ENCODE data around the gene SLC44A4. TPM values are rescaled to one million over a fixed set of nuclear protein-coding genes. Genes with fewer than 3 reads are reported as not detected.

SLC44A4 gene
- total and polyA plus RNA-seq, 9 of the 15 experiments (the other 6 are each of a cell fraction or from before 2014, with no cell fraction given): 7.9 to 18.6 (median 11.2) TPM

GRCh38 chr6:31876357-31876756 is 2.4 kb downstream of the SLC44A4 start:
- Histone ChIP-seq H4K20me1 (replicated peaks; ENCODE audit: control insufficient read depth, insufficient read depth, low read length) (no peaks in the 10 kb centered on the region), H3K36me3 (ENCODE audit: control insufficient read depth, insufficient read depth, low read length) (peaks cover 20% of the 10 kb centered on the region; the same call in 2 of the 3 replicates), H3K79me2 (ENCODE audit: control insufficient read depth, insufficient read depth, low read length) (no peaks in the 10 kb centered on the region), H3K9me1 (ENCODE audit: control insufficient read depth, insufficient read depth, low read length) (no peaks in the 10 kb centered on the region), H3K4me1 (replicated peaks in 1 of 2; ENCODE audit: control insufficient read depth in 2 of 2, insufficient read depth in 2 of 2, low read length in 2 of 2) (peaks cover 0 to 28% of the 10 kb centered on the region in 2 experiments; a peak in 3 of 5 replicates), H3K4me2 (ENCODE audit: insufficient read depth, low read length) (no peak overlapping the region), H3K27ac (ENCODE audit: extremely low read depth, low read depth, low read length) (no peak overlapping the region), H3K9ac (ENCODE audit: insufficient read depth in 1 of 2, low read depth in 2 of 2, low read length in 2 of 2) (no peak overlapping the region; a peak in 1 of 4 replicates), H3K4me3 (no peak overlapping the region), H2AFZ (ENCODE audit: low read depth, low read length) (no peak overlapping the region), H3K27me3 (ENCODE audit: control insufficient read depth in 2 of 2, insufficient read depth in 2 of 2, low read length in 2 of 2) (no peaks in the 10 kb centered on the region), H3K9me3 (replicated peaks; ENCODE audit: control insufficient read depth, insufficient read depth, low read depth, low read length) (no peaks in the 10 kb centered on the region)
- POLR2A ChIA-PET: interaction anchor here (1.1 to 3.2 kb wide), 3 partner anchors 9 to 14 kb away, joined by 3 to 42 read pairs (median 3); partner anchors contain the start of gene NEU1
- ATAC-seq: no peak
- no peak for DNase-seq (ENCODE audit: extremely low read depth in 1 of 4, low spot score in 3 of 4)
- CTCF ChIA-PET (ENCODE audit: low intra/inter-chr PET ratio): no interaction called here
- in situ Hi-C loops (cut with MboI): no loop called here
- peak; percentile 23 for FAIRE-seq
- 54% methylated on average over 7 of the region's 7 CpGs for WGBS (ENCODE audit: insufficient coverage, low coverage, missing lambda C conversion rate)
- no TSS peak for BruUV-seq (replicated peaks)
- peak; percentile 91 for TF ChIP-seq ZNF121 (CRISPR knock-in tag; conservative IDR thresholded peaks at IDR 0.05)
- no peak for TF ChIP-seq HCFC1 (IDR thresholded peaks at IDR 0.05; ENCODE audit: low read depth, low read length)
- intact Hi-C loops (cut with micrococcal nuclease): no loop called here

GRCh38 chr6:31875877-31876276 is 2.9 kb downstream of the SLC44A4 start:
- Histone ChIP-seq H3K36me3 (ENCODE audit: control insufficient read depth, insufficient read depth, low read length) (peaks cover 15% of the 10 kb centered on the region; the same call in 2 of the 3 replicates), H3K9ac (ENCODE audit: insufficient read depth in 1 of 2, low read depth in 2 of 2, low read length in 2 of 2) (peak overlapping the region in 1 of 2 experiments; percentile 38; a peak in 1 of 4 replicates), H3K4me1 (replicated peaks in 1 of 2; ENCODE audit: control insufficient read depth in 2 of 2, insufficient read depth in 2 of 2, low read length in 2 of 2) (peaks cover 0 to 33% of the 10 kb centered on the region in 2 experiments; a peak in 3 of 5 replicates), H4K20me1 (replicated peaks; ENCODE audit: control insufficient read depth, insufficient read depth, low read length) (no peaks in the 10 kb centered on the region), H2AFZ (ENCODE audit: low read depth, low read length) (no peak overlapping the region), H3K4me3 (no peak overlapping the region), H3K4me2 (ENCODE audit: insufficient read depth, low read length) (no peak overlapping the region), H3K9me3 (replicated peaks; ENCODE audit: control insufficient read depth, insufficient read depth, low read depth, low read length) (no peaks in the 10 kb centered on the region), H3K27ac (ENCODE audit: extremely low read depth, low read depth, low read length) (no peak overlapping the region), H3K79me2 (ENCODE audit: control insufficient read depth, insufficient read depth, low read length) (no peaks in the 10 kb centered on the region), H3K27me3 (ENCODE audit: control insufficient read depth in 2 of 2, insufficient read depth in 2 of 2, low read length in 2 of 2) (no peaks in the 10 kb centered on the region), H3K9me1 (ENCODE audit: control insufficient read depth, insufficient read depth, low read length) (no peaks in the 10 kb centered on the region)
- no TSS peak for BruUV-seq (replicated peaks)
- ATAC-seq (no peak), FAIRE-seq (no peak), DNase-seq (ENCODE audit: extremely low read depth in 1 of 4, low spot score in 3 of 4) (no peak)
- CTCF ChIA-PET (ENCODE audit: low intra/inter-chr PET ratio): no interaction called here
- in situ Hi-C loops (cut with MboI) (no loop called here), intact Hi-C loops (cut with micrococcal nuclease) (no loop called here)
- WGBS (ENCODE audit: insufficient coverage, low coverage, missing lambda C conversion rate): 4% methylated on average over 5 of the region's 5 CpGs
- POLR2A ChIA-PET: interaction anchor here (0.5 to 3.2 kb wide), 6 partner anchors 8 to 172 kb away, joined by 3 to 42 read pairs (median 3); partner anchors contain the start of genes NEU1 and VARS1
- TF ChIP-seq ZNF764 (CRISPR knock-in tag; IDR thresholded peaks at IDR 0.05; ENCODE audit: low read depth) (no peak), HOMEZ (CRISPR knock-in tag; IDR thresholded peaks at IDR 0.05) (no peak), RBBP5 (IDR thresholded peaks at IDR 0.05; ENCODE audit: borderline replicate concordance, insufficient read depth, low read length, poor library complexity, severe bottlenecking) (no peak), ELF1 (tag; IDR thresholded peaks at IDR 0.05) (no peak), BCLAF1 (IDR thresholded peaks at IDR 0.05; ENCODE audit: borderline replicate concordance in 1 of 2, control insufficient read depth in 1 of 2, low read depth in 2 of 2, low read length in 1 of 2) (no peak), TAF7 (tag; IDR thresholded peaks at IDR 0.05) (no peak), SLC30A9 (CRISPR knock-in tag; IDR thresholded peaks at IDR 0.05) (no peak)
